CD14-positive monocyte (primary cell): ENCODE measurements around the gene LAMC3. TPM values are rescaled to one million over a fixed set of nuclear protein-coding genes. Genes with fewer than 3 reads are reported as not detected.

Source experiments
- DNase-seq, 3 donors: peaks; one replicate each; pipeline ENCODE4 v3.0.0-alpha.2; 2011 to 2022
- H2AFZ ChIP-seq: 2 replicates; pipeline ENCODE4 v1.6.0; 2012; ENCODE audit warnings: mild to moderate bottlenecking, low read depth, low read length, inconsistent platforms; ENCODE audit not compliant: insufficient read depth, poor library complexity, severe bottlenecking
- H3K27ac ChIP-seq, 2 donors: 1 replicate in 1 of 2; 2 replicates in 1 of 2; pipeline ENCODE4 v1.5.1; 2012 to 2013; ENCODE audit warnings: low read length in 2 of 2, control low read depth in 1 of 2, inconsistent platforms in 1 of 2, low read depth in 1 of 2, mild to moderate bottlenecking in 1 of 2
- H3K27me3 ChIP-seq, 2 donors: one replicate each; pipeline versions ENCODE4 v1.6.0 to v1.6.1; 2011 to 2013; ENCODE audit warnings: low read length in 2 of 2; ENCODE audit not compliant: control insufficient read depth in 2 of 2, insufficient read depth in 2 of 2
- H3K36me3 ChIP-seq, 2 donors: replicated peaks in 1 of 2; 1 replicate in 1 of 2; 2 replicates in 1 of 2; pipeline versions ENCODE4 v1.5.1 to v1.6.1; 2012 to 2013; ENCODE audit warnings: low read length in 2 of 2, control low read depth in 1 of 2, inconsistent platforms in 1 of 2, mild to moderate bottlenecking in 1 of 2; ENCODE audit not compliant: insufficient read depth in 2 of 2, control insufficient read depth in 1 of 2
- H3K4me1 ChIP-seq, 2 donors: 1 replicate in 1 of 2; 2 replicates in 1 of 2; pipeline versions ENCODE4 v1.5.1 to v1.6.1; 2012 to 2013; ENCODE audit warnings: low read length in 2 of 2, control low read depth in 1 of 2, inconsistent platforms in 1 of 2, mild to moderate bottlenecking in 1 of 2, moderate library complexity in 1 of 2; ENCODE audit not compliant: insufficient read depth in 2 of 2, control insufficient read depth in 1 of 2
- H3K4me2 ChIP-seq: replicated peaks from 2 replicates; pipeline ENCODE3; 2012; ENCODE audit warnings: low read length, moderate library complexity, mild to moderate bottlenecking; ENCODE audit not compliant: poor library complexity, severe bottlenecking; ENCODE audit errors: extremely low read depth
- H3K4me3 ChIP-seq, 3 experiments: fragments of 200-600 bp in 1 of 3; sonication (generic) in 1 of 3; replicated peaks in 1 of 3; 1 replicate in 2 of 3; 2 replicates in 1 of 3; pipeline ENCODE4 v1.5.1; 2011 to 2013; ENCODE audit warnings: low read length in 3 of 3, mild to moderate bottlenecking in 3 of 3, control low read depth in 2 of 3, low read depth in 2 of 3, inconsistent platforms in 1 of 3, moderate library complexity in 1 of 3
- H3K79me2 ChIP-seq: 2 replicates; pipeline ENCODE4 v1.6.0; 2012; ENCODE audit warnings: mild to moderate bottlenecking, control low read depth, inconsistent platforms, low read length, moderate library complexity; ENCODE audit not compliant: insufficient read depth
- H3K9ac ChIP-seq: 2 replicates; pipeline ENCODE4 v1.6.0; 2017; ENCODE audit warnings: low read length, mild to moderate bottlenecking; ENCODE audit not compliant: insufficient read depth, poor library complexity, severe bottlenecking
- H3K9me3 ChIP-seq, 2 donors: replicated peaks in 1 of 2; 1 replicate in 1 of 2; 2 replicates in 1 of 2; pipeline versions ENCODE4 v1.5.1 to v1.6.1; 2012 to 2013; ENCODE audit warnings: low read length in 2 of 2, control low read depth in 1 of 2; ENCODE audit not compliant: control insufficient read depth in 1 of 2, insufficient read depth in 1 of 2
- H4K20me1 ChIP-seq: 2 replicates; pipeline ENCODE4 v1.6.0; 2012; ENCODE audit warnings: mild to moderate bottlenecking, low read length, control low read depth, moderate library complexity; ENCODE audit not compliant: insufficient read depth
- H3K27ac Mint-ChIP-seq, 7 donors: one replicate each; pipeline ENCODE4 v1.8.0; 2020; ENCODE audit warnings: mild to moderate bottlenecking in 7 of 7, mixed read lengths in 7 of 7, moderate library complexity in 6 of 7, inconsistent platforms in 2 of 7
- H3K27me3 Mint-ChIP-seq, 3 donors: one replicate each; pipeline ENCODE4 v1.8.0; 2021 to 2022; ENCODE audit warnings: low read depth in 3 of 3, mild to moderate bottlenecking in 3 of 3, mixed read lengths in 3 of 3, moderate library complexity in 3 of 3, inconsistent platforms in 1 of 3
- H3K36me3 Mint-ChIP-seq, 2 donors: one replicate each; pipeline ENCODE4 v1.8.0; 2020; ENCODE audit warnings: mixed read lengths in 2 of 2, inconsistent platforms in 1 of 2, mild to moderate bottlenecking in 1 of 2
- H3K4me1 Mint-ChIP-seq: one replicate; pipeline ENCODE4 v1.8.0; 2020; ENCODE audit warnings: mild to moderate bottlenecking, mixed read lengths
- H3K4me3 Mint-ChIP-seq, 2 donors: one replicate each; pipeline ENCODE4 v1.8.0; 2020; ENCODE audit warnings: mild to moderate bottlenecking in 2 of 2, mixed read lengths in 2 of 2, moderate library complexity in 1 of 2
- H3K9me3 Mint-ChIP-seq, 7 donors: one replicate each; pipeline ENCODE4 v1.8.0; 2020 to 2022; ENCODE audit warnings: mixed read lengths in 7 of 7, mild to moderate bottlenecking in 6 of 7, moderate library complexity in 6 of 7, inconsistent platforms in 2 of 7
- CTCF ChIP-seq: fragments of 200-600 bp; IDR thresholded peaks from one replicate; pipeline ENCODE4 v1.8.0; 2022; ENCODE audit warnings: antibody characterized with exemption, mild to moderate bottlenecking
- whole genome bisulfite sequencing: methylation state at CpG from one replicate; pipeline ENCODE4 v1.1.5; 2013; ENCODE audit warnings: missing lambda C conversion rate; ENCODE audit not compliant: insufficient coverage; 5-methylcytosine and 5-hydroxymethylcytosine counted together
- intact Hi-C, 2 donors: fragments of 100-400 bp; cut with micrococcal nuclease; formaldehyde crosslinking; loops; one replicate each; pipeline versions ENCODE4 v1.15.0 to v1.15.1; 2023
- polyA plus RNA-seq, 3 donors: library from polyadenylated mRNA; depleted of rRNA in 1 of 3; unstranded in 2 of 3; stranded (reverse) in 1 of 3; fragments of 300-500 nt in 2 of 3; fragments of >200 nt in 1 of 3; fragmentation: Illumina TruSeq in 2 of 3; gene quantifications; 1 replicate in 2 of 3; 2 replicates in 1 of 3; pipeline ENCODE4 v1.2.3, GENCODE V29; 2012 to 2021

LAMC3 gene
- polyA plus RNA-seq, 3 donors = 0.19 TPM; not detected in 2

- peak; percentile 39 to 62 (median 42) for DNase-seq
- no peak overlapping the region for H3K9ac ChIP-seq
Observed at GRCh38 chr9:130997925-130998596, 10.9 kb upstream of the LAMC3 start.

More at GRCh38 chr9:130997925-130998596, 10.9 kb upstream of the LAMC3 start:
- H3K4me3 ChIP-seq = no peak overlapping the region
- 33% methylated on average over 21 of the region's 28 CpGs for WGBS
- H3K27me3 ChIP-seq = no peaks in the 10 kb centered on the region
- no peak overlapping the region for H2AFZ ChIP-seq
- peaks cover 0 to 3% (median 0%) of the 10 kb centered on the region in 7 donors for H3K9me3 Mint-ChIP-seq
- peak; percentile 81 for TF ChIP-seq CTCF
- no peaks in the 10 kb centered on the region for H3K9me3 ChIP-seq
- no peak overlapping the region for H3K27ac Mint-ChIP-seq
- no peaks in the 10 kb centered on the region for H4K20me1 ChIP-seq
- H3K79me2 ChIP-seq = no peaks in the 10 kb centered on the region
- H3K27me3 Mint-ChIP-seq = peaks cover 2 to 14% (median 12%) of the 10 kb centered on the region in 3 donors
- no peaks in the 10 kb centered on the region for H3K36me3 ChIP-seq
- H3K4me1 ChIP-seq = peaks cover 32 to 37% of the 10 kb centered on the region in 2 donors
- H3K36me3 Mint-ChIP-seq = no peaks in the 10 kb centered on the region
- intact Hi-C loops = loop anchor here (2.0 to 10.0 kb wide), 4 partner anchors 131 to 293 kb away; no protein-coding TSS in a partner anchor
- H3K4me2 ChIP-seq = no peak overlapping the region
- no peak overlapping the region for H3K27ac ChIP-seq
- peak overlapping the region in 1 of 2 donors; percentile 44 for H3K4me3 Mint-ChIP-seq
- peaks cover 8% of the 10 kb centered on the region for H3K4me1 Mint-ChIP-seq
